BLaER1 treated with 17β-estradiol and CSF1 and Interleukin-3, amounts not matched to agents 10 nM and 100 nM (cell line): ENCODE results near the gene PLD1.

Experiments
- H3K27ac ChIP-seq, 11 experiments: shearing (Covaris generic); formaldehyde crosslinking; 2 replicates each; pipeline ENCODE4 v1.8.1; 2022
- H3K27me3 ChIP-seq, 11 experiments: shearing (Covaris generic); formaldehyde crosslinking; 2 replicates each; pipeline ENCODE4 v1.8.1; 2022
- H3K36me3 ChIP-seq, 11 experiments: shearing (Covaris generic); formaldehyde crosslinking; 2 replicates each; pipeline ENCODE4 v1.8.1; 2022
- H3K4me1 ChIP-seq, 10 experiments: shearing (Covaris generic); formaldehyde crosslinking; 2 replicates each; pipeline ENCODE4 v1.8.1; 2022
- H3K4me2 ChIP-seq, 11 experiments: shearing (Covaris generic); formaldehyde crosslinking; 2 replicates each; pipeline ENCODE4 v1.8.1; 2022
- H3K4me3 ChIP-seq, 10 experiments: shearing (Covaris generic); formaldehyde crosslinking; 2 replicates each; pipeline ENCODE4 v1.8.1; 2022
- H3K9ac ChIP-seq, 11 experiments: shearing (Covaris generic); formaldehyde crosslinking; 2 replicates each; pipeline ENCODE4 v1.8.1; 2022
- H3K9me3 ChIP-seq, 11 experiments: shearing (Covaris generic); formaldehyde crosslinking; replicated peaks in 1 of 11; 2 replicates each; pipeline ENCODE4 v1.8.1; 2022
- H4K20me1 ChIP-seq, 11 experiments: shearing (Covaris generic); formaldehyde crosslinking; 2 replicates each; pipeline ENCODE4 v1.8.1; 2022
- Cebpa-rat ChIP-seq, 11 experiments: shearing (Covaris generic); IDR thresholded peaks; 2 replicates each; pipeline ENCODE4 v1.8.1; 2022

PLD1 gene

DNA sequence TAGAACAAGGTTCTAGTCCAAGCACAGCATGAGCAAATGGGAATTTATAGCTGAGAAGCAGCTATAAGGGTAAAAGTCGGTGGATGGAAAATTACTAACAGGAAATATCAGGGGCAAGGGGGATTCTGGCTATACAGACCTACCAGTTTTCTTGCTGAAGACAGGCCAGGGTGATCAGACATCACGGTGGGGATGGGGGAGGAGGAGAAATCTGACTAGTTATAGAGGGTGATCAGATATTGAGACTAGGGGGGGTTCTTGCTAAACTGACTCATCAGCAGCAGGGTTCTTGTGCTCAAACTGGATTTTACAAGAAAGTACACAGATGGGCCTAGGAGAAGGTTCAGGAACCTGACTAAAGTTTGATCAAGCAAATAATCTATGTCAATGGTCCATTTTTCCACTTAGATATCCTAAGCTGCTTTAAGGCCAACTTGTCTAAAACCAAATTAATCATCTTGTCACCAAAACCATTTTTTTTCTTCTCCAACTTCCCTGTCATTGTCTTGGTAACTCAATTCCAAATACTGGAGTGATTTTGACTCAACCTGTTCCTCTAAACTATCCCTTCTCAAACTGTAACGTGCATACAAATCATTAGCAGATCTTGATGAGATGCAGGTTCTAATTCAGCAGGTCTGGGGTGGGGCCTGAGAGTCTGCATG, 37.4 kb upstream of the PLD1 start:
- peaks cover 6 to 35% (median 19%) of the 10 kb centered on the region in 11 experiments; a peak in 21 of 22 replicates for H3K9me3 ChIP-seq
- peak overlapping the region in 2 of 10 experiments; percentile 2 to 23; a peak in 2 of 20 replicates for H3K4me3 ChIP-seq
- peaks cover 46 to 93% (median 66%) of the 10 kb centered on the region in 10 experiments for H3K4me1 ChIP-seq
- H3K9ac ChIP-seq = peak overlapping the region in 4 of 11 experiments; percentile 8 to 72 (median 34); a peak in 5 of 22 replicates
- no peaks in the 10 kb centered on the region; a peak in 1 of 22 replicates for H3K36me3 ChIP-seq
- TF ChIP-seq Cebpa-rat (IDR thresholded peaks at IDR 0.05) = no peak
- H3K27ac ChIP-seq = peak overlapping the region in 6 of 11 experiments; percentile 44 to 84 (median 60); a peak in 12 of 22 replicates
- H3K27me3 ChIP-seq = no peaks in the 10 kb centered on the region
- no peaks in the 10 kb centered on the region for H4K20me1 ChIP-seq
- H3K4me2 ChIP-seq = peak overlapping the region; percentile 70 to 91 (median 79); a peak in 21 of 22 replicates

DNA sequence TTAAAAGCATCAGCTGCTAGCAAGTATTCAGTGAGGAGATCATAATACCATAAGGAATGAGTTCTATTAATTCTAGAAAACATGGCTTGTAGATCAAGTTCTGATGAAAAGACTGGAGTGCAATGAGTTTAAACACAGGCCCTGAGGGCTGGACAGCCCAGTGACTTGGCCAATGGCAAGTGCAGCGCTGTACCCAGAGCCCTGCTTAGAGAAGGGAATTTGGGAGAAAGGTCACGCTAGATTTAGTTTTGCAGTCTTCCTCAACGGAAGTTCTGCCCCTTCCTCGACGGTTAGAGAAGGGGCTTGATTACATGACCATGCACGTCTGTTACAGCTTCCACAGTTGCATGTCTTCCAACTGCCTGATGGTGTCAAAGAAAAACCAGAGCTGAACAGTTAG, 36.9 kb upstream of the PLD1 start:
- 0 out of 22 replicates have a peak, but pooled peaks of 1 of the 11 experiments have one; percentile 54 for TF ChIP-seq Cebpa-rat (IDR thresholded peaks at IDR 0.05)
- H3K9me3 ChIP-seq = peaks cover under 1 to 29% (median 13%) of the 10 kb centered on the region in 11 experiments; a peak in 17 of 22 replicates
- H3K4me1 ChIP-seq = peaks cover 46 to 93% (median 65%) of the 10 kb centered on the region in 10 experiments
- H3K27me3 ChIP-seq = no peaks in the 10 kb centered on the region
- H4K20me1 ChIP-seq = no peaks in the 10 kb centered on the region
- H3K9ac ChIP-seq = peak overlapping the region in 4 of 11 experiments; percentile 15 to 72 (median 34); a peak in 4 of 22 replicates
- H3K36me3 ChIP-seq = no peaks in the 10 kb centered on the region
- H3K27ac ChIP-seq = peak overlapping the region in 8 of 11 experiments; percentile 2 to 84 (median 51); a peak in 14 of 22 replicates
- H3K4me2 ChIP-seq = peak overlapping the region; percentile 70 to 91 (median 79)
- peak overlapping the region in 1 of 10 experiments; percentile 23; a peak in 2 of 20 replicates for H3K4me3 ChIP-seq

DNA sequence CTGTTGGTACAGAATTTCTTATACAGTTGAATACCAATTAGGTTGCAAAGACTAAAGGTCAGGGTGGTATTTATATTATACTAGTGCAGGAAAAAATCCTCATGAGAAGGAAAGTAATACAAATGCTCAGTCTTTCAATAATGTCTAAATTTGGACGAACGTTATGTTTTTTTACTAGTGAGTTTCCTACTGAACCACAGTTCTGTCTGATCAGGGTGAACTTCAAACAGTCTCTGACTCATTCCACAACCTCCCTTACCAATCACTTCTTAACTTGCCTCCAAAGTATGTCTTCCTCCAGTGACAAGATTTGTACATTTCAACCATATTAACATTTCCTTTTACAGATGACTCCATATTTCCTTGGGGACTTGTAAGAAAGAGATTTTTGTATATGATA, 36.3 kb upstream of the PLD1 start:
- H3K4me2 ChIP-seq = peak overlapping the region; percentile 70 to 91 (median 79); a peak in 21 of 22 replicates
- TF ChIP-seq Cebpa-rat (IDR thresholded peaks at IDR 0.05) = no peak
- H3K9me3 ChIP-seq = peaks cover 0 to 23% (median 10%) of the 10 kb centered on the region in 11 experiments; a peak in 13 of 22 replicates
- peaks cover 44 to 93% (median 66%) of the 10 kb centered on the region in 10 experiments for H3K4me1 ChIP-seq
- H3K36me3 ChIP-seq = no peaks in the 10 kb centered on the region
- peak overlapping the region in 7 of 11 experiments; percentile 22 to 84 (median 58); a peak in 13 of 22 replicates for H3K27ac ChIP-seq
- no peaks in the 10 kb centered on the region for H4K20me1 ChIP-seq
- H3K9ac ChIP-seq = peak overlapping the region in 1 of 11 experiments; percentile 72; a peak in 1 of 22 replicates
- no peak overlapping the region for H3K4me3 ChIP-seq
- no peaks in the 10 kb centered on the region for H3K27me3 ChIP-seq

DNA sequence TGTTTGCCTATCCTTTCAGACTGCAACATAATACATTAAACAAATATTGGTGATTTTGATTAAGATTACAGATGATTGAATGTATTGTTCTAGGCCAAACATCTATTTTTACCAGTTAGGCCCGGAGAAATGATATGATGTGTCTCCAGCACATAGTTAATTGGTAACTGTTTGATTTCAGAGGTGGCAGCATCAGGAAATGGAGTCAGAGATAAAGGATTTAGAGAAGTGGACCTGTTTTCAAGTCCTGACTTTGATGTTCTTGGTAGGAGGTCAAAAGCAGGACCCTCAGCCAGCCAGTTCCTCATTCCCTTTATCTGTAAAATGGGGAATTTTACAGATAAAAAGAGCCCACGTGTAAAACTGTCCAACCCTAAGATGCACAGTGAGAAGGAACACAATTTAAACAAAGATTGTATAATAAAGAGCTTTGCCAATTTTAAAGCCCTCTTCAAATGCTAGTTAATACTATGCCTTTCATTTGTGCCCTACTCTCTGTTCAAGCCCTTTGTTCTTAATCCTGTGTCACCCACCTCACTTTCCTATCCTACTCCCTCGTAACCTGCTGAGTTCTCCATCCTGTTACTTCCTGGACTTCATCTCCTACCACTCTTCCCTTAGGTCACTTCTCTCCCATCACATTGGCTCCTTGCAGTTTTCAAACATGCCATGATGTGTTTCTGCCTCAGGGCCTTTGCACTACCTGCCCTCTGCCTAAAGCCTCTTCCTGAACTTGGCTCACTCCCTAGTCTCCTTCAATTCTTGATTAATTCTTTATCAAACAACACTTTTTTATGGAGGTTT, 35.4 kb upstream of the PLD1 start:
- peaks cover 0 to 22% (median 10%) of the 10 kb centered on the region in 11 experiments; a peak in 13 of 22 replicates for H3K9me3 ChIP-seq
- peak overlapping the region in 10 of 11 experiments; percentile 36 to 91 (median 80); a peak in 17 of 22 replicates for H3K4me2 ChIP-seq
- H3K27ac ChIP-seq = peak overlapping the region in 6 of 11 experiments; percentile 34 to 84 (median 60); a peak in 11 of 22 replicates
- peaks cover 39 to 93% (median 66%) of the 10 kb centered on the region in 10 experiments for H3K4me1 ChIP-seq
- H4K20me1 ChIP-seq = no peaks in the 10 kb centered on the region
- no peak for TF ChIP-seq Cebpa-rat (IDR thresholded peaks at IDR 0.05)
- H3K27me3 ChIP-seq = no peaks in the 10 kb centered on the region
- peak overlapping the region in 1 of 11 experiments; percentile 64; a peak in 2 of 22 replicates for H3K9ac ChIP-seq
- no peaks in the 10 kb centered on the region for H3K36me3 ChIP-seq
- no peak overlapping the region for H3K4me3 ChIP-seq

DNA sequence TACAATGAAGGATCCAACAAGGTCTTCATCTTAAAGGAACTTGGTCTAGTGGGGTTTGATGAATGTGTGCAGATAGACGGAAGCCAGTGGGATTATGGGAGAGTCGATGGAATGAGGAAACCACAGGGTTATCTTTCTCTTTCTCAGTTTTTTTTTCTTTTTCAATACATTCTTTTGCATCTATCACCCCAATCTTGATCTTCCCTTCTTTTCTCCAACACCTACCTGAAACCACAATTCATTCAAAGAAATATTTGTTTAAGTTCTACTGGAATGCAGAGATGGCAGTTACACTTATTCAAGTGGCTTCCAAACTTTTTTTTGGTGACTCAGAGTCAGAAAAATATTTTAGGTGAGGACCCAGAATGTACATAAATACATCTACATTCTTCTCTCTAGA, 34.6 kb upstream of the PLD1 start:
- Histone ChIP-seq H3K4me2 (peak overlapping the region in 1 of 11 experiments; percentile 19; a peak in 1 of 22 replicates), H3K27me3 (no peaks in the 10 kb centered on the region), H3K36me3 (no peaks in the 10 kb centered on the region), H3K4me1 (peaks cover 34 to 93% (median 63%) of the 10 kb centered on the region in 10 experiments), H3K9me3 (peaks cover 0 to 22% (median 10%) of the 10 kb centered on the region in 11 experiments; a peak in 13 of 22 replicates), H3K9ac (no peak overlapping the region), H3K27ac (peak overlapping the region in 1 of 11 experiments; percentile 53; a peak in 1 of 22 replicates), H3K4me3 (no peak overlapping the region), H4K20me1 (no peaks in the 10 kb centered on the region)
- no peak for TF ChIP-seq Cebpa-rat (IDR thresholded peaks at IDR 0.05)

DNA sequence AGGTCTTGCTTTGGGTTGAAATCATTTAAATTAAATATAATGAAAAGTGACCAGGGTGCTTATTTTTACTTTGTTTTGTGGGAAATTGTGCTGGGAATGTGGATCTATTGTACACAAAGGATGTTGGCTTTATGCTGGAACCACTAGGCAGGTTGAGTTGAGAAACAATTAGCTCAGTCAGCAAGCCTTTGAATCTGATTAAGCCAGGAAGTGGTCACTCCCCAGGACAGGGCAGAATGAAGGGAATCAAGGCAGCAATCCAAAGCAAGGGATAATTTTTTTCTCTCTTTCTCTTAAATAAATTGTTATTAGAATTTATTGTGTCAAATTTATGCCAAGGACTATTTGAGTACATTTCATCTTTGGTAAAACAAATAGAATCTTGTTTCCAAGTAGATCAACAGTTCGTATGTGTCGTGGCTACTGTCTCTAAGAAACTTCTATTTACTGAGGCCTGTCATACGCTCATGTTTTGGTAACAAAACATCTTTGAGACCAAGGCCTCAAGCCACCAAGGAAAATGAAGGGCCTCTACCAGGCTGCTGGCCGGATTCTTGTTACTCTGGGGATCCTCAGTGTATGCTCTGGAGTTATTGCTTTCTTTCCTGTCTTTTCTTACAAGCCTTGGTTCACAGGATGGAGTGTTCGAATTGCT, 32.7 kb upstream of the PLD1 start, which contains the start of gene TMEM212:
Gene TMEM212, plus strand, starts transcription at position 486 of the 655 bp plus-strand sequence. Its CDS starts 35 bp downstream, at position 521.
- peak within 1 kb of the TSS in 1 of 11 experiments; percentile 30; a peak in 1 of 22 replicates for H3K27ac ChIP-seq
- H3K4me1 ChIP-seq = peaks cover 42 to 85% (median 61%) of the 10 kb centered on the region in 10 experiments
- no peak within 1 kb of the TSS for H3K9ac ChIP-seq
- peak within 1 kb of the TSS in 4 of 11 experiments; percentile 24 to 74 (median 53); a peak in 4 of 22 replicates for H3K4me2 ChIP-seq
- no peak for TF ChIP-seq Cebpa-rat (IDR thresholded peaks at IDR 0.05)
- no peak within 1 kb of the TSS for H3K4me3 ChIP-seq
- H3K9me3 ChIP-seq = peaks cover 0 to 15% (median 7%) of the 10 kb centered on the region in 11 experiments; a peak in 8 of 22 replicates
- H3K36me3 ChIP-seq = no peaks in the 10 kb centered on the region
- no peaks in the 10 kb centered on the region for H3K27me3 ChIP-seq
- H4K20me1 ChIP-seq = no peaks in the 10 kb centered on the region

DNA sequence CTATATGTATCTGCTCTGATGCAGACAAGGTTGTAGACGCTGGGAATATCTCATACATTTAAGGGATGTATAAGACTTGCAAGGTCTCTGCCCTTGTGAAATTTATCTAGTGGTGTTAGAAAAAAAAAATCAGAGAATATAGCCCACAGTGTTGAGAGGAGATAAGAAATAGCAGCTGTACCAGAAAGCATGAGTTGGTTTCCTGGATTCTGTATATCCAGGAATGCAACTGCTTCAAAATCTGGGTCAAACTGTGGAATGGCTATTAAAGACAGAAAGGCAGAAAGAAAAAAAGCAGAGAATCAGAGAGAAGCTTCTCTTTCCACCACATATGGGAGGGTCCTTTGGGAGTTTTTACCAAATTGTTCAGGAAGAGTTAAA, 31.3 kb upstream of the PLD1 start:
- Histone ChIP-seq H3K9me3 (peaks cover 0 to 15% (median 7%) of the 10 kb centered on the region in 11 experiments; a peak in 8 of 22 replicates), H3K36me3 (no peaks in the 10 kb centered on the region), H3K27ac (peak overlapping the region in 1 of 11 experiments; percentile 45; a peak in 1 of 22 replicates), H3K4me3 (no peak overlapping the region), H3K4me1 (peaks cover 42 to 83% (median 52%) of the 10 kb centered on the region in 10 experiments), H3K9ac (0 out of 22 replicates have a peak overlapping the region, but pooled peaks of 1 of the 11 experiments have one; percentile 4), H3K4me2 (peak overlapping the region in 8 of 11 experiments; percentile 37 to 74 (median 47); a peak in 18 of 22 replicates), H4K20me1 (no peaks in the 10 kb centered on the region), H3K27me3 (no peaks in the 10 kb centered on the region)
- TF ChIP-seq Cebpa-rat (IDR thresholded peaks at IDR 0.05) = no peak
